Activated naive CD8-positive, alpha-beta T cell treated with anti-CD3 and anti-CD28 coated beads, Interleukin-2, amount 10 ng/mL, durations not matched to agents 7 days and 5 days (primary cell): ENCODE measurements around the gene DGCR2. TPM values are rescaled to one million over a fixed set of nuclear protein-coding genes. Genes with fewer than 3 reads are reported as not detected.
A peak's percentile ranks its signal among the peaks of the same experiment; 100 is the strongest.

Experiments
- ATAC-seq: fragments of 150-1000 bp; cut with Tn5 transposase; one replicate; pipeline ENCODE4 v1.10.0; 2021; ENCODE audit warnings: low read depth, moderate library complexity
- POLR2A ChIA-PET: fragments of 350-600 bp; sonication (Branson Sonifier 250); formaldehyde crosslinking; loops from one replicate; lab custom pipeline; 2021; ENCODE audit warnings: antibody characterized with exemption; lab: Charles Lee
- DNase-seq: peaks from one replicate; pipeline ENCODE4 v3.0.0; 2021
- H3K27ac Mint-ChIP-seq: one replicate; pipeline ENCODE4 v1.8.0; 2022; ENCODE audit warnings: mild to moderate bottlenecking, mixed read lengths
- H3K27me3 Mint-ChIP-seq: one replicate; pipeline ENCODE4 v1.8.0; 2022; ENCODE audit warnings: mild to moderate bottlenecking, moderate library complexity, mixed read lengths
- H3K36me3 Mint-ChIP-seq: one replicate; pipeline ENCODE4 v1.8.0; 2021; ENCODE audit warnings: mild to moderate bottlenecking, mixed read lengths
- H3K4me1 Mint-ChIP-seq: one replicate; pipeline ENCODE4 v1.8.0; 2021; ENCODE audit warnings: mixed read lengths
- H3K4me3 Mint-ChIP-seq: one replicate; pipeline ENCODE4 v1.8.0; 2022; ENCODE audit warnings: mild to moderate bottlenecking, moderate library complexity, mixed read lengths
- H3K9me3 Mint-ChIP-seq: one replicate; pipeline ENCODE4 v1.8.0; 2021; ENCODE audit warnings: mixed read lengths
- total RNA-seq, 2 experiments: library from RNA; stranded (reverse); gene quantifications; one replicate each; pipeline ENCODE4 v1.2.3, GENCODE V29; 2021

DGCR2 gene
- total RNA-seq, 2 experiments from 2014 or later = 38.0 to 38.3 TPM

DNA sequence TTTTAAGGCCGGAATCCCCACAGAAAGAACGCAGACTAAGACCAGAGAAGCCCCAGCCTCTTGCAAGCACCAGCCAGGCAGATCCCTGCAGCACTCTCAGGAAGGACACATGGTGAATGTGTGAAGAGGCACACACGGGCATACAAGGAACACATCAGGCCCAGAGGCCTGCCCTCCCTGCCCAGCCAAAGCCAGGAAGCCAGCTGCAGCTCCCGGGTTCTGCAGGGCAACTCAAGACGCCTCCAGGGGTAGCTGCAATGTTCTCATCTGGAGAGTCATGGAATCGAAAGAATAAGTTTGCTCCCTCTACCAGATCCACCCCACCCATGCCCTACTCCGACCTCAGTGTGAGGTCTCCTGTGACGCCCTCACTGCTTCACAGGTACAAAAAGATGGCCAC lies 2.3 kb downstream of the DGCR2 start:
- no peaks in the 10 kb centered on the region for H3K9me3 Mint-ChIP-seq
- no peak overlapping the region for H3K27ac Mint-ChIP-seq
- no peaks in the 10 kb centered on the region for H3K27me3 Mint-ChIP-seq
- ATAC-seq (no peak), DNase-seq (no peak)
- POLR2A ChIA-PET = no interaction called here
- H3K36me3 Mint-ChIP-seq = no peaks in the 10 kb centered on the region
- peaks cover 51% of the 10 kb centered on the region for H3K4me1 Mint-ChIP-seq
- peak overlapping the region; percentile 92 for H3K4me3 Mint-ChIP-seq

DNA sequence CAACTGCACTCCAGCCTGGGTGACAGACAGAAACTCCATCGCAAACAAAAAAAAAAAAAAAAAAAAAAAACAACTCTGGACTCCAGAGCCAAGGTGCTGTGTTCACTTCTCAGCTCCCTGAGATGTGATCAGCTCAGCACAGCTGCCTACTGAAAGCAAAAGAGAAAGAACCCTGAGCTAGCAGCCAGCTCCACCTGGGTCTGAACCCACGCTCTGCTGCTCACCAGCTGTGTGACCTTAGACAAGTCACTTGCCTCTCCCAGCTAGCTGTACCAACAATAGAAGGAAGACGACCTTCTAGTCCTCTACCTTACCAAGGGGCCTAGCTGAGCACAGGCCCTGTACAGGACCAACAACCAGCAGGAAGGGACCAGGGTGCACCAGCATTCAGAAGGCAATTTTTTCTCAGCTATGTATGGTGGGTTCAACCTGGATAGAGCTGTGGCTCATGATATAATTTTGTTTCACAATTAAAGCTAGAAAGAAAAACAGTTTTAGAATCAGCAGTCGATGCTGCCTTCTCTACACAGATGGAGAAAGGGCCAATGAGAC lies 3.8 kb downstream of the DGCR2 start:
- peaks cover 51% of the 10 kb centered on the region for H3K4me1 Mint-ChIP-seq
- DNase-seq = no peak
- H3K36me3 Mint-ChIP-seq = no peaks in the 10 kb centered on the region
- ATAC-seq = no peak
- no peaks in the 10 kb centered on the region for H3K9me3 Mint-ChIP-seq
- POLR2A ChIA-PET = no interaction called here
- no peak overlapping the region for H3K4me3 Mint-ChIP-seq
- H3K27ac Mint-ChIP-seq = no peak overlapping the region
- no peaks in the 10 kb centered on the region for H3K27me3 Mint-ChIP-seq

DNA sequence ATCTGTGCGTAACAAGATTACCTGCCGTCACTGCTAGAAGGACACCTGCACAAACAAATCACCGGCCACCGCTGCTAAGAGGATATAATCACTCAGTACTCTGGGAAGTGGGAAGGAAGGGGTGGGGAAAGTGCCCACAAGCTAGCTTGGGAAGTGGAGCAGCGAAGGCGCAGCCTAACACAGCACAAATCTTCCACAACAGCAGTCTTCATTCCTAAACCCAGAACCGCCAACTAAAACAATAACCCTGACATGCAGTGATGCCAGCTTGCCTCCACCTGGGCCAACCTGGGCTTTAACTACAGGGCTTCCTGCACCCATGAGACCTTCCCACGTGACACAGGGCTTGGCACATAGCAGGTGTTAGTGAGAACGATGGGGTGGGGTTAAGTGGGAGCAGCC lies 5.1 kb downstream of the DGCR2 start:
- H3K27ac Mint-ChIP-seq = peak overlapping the region; percentile 8
- H3K27me3 Mint-ChIP-seq = no peaks in the 10 kb centered on the region
- H3K4me3 Mint-ChIP-seq = no peak overlapping the region
- no peaks in the 10 kb centered on the region for H3K36me3 Mint-ChIP-seq
- peaks cover 47% of the 10 kb centered on the region for H3K4me1 Mint-ChIP-seq
- POLR2A ChIA-PET = no interaction called here
- ATAC-seq = no peak
- DNase-seq = no peak
- no peaks in the 10 kb centered on the region for H3K9me3 Mint-ChIP-seq

DNA sequence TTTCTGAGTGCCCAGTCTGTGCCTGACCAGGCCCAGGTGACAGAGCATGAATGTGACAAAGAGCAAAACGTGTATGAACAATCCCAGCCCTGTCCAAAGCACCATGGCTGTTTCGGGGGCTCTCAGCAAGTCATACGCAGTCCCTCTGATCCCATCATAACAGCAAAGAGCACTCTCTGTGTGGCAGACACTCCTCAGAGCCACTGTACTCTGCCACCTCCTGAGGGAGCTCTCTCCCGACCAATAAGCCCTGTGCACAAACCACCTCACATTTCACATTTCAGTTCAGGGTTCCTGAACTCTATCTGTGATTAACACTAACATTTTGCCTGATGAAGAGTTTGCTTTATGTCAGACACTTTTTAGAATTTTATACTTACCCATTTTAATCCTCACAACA lies 6.6 kb downstream of the DGCR2 start:
- no peak overlapping the region for H3K27ac Mint-ChIP-seq
- peaks cover 2% of the 10 kb centered on the region for H3K36me3 Mint-ChIP-seq
- POLR2A ChIA-PET = interaction anchor here (1.2 kb wide), 1 partner anchor 316 kb away, joined by 3 read pairs; the partner anchor contains the start of gene HIRA
- no peak overlapping the region for H3K4me3 Mint-ChIP-seq
- peaks cover 46% of the 10 kb centered on the region for H3K4me1 Mint-ChIP-seq
- ATAC-seq = peak; percentile 77
- H3K27me3 Mint-ChIP-seq = no peaks in the 10 kb centered on the region
- DNase-seq = no peak
- H3K9me3 Mint-ChIP-seq = no peaks in the 10 kb centered on the region

DNA sequence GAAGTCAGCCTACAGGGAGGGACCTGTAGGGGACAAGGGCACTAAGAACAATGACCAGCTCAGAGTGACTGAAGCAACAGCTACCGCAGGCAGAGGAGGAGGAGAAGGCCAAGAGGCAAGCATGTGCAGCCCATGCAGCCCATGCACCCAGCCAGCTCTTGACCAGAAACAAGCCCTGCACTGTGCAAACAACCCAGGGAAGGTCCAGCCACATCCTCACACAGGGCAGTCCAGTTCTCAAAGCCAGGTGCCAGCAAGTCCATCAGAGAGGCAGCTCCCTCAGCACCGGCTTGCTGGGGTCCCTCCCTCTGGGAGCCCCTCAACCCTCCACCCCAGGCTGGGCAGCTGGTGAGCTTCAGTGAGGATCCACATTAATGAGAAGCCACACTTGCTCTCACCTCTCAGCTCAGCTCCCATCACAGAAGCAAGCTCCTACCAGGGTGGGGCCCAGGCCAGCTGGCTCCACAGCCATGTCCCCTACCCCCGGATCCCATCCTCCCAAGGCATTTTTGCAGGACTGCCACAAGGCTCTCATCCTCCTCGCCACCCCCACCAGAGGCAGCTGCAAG lies 7.1 kb downstream of the DGCR2 start:
- H3K36me3 Mint-ChIP-seq = peaks cover 2% of the 10 kb centered on the region
- peaks cover 43% of the 10 kb centered on the region for H3K4me1 Mint-ChIP-seq
- no peak overlapping the region for H3K4me3 Mint-ChIP-seq
- POLR2A ChIA-PET = interaction anchor here (0.9 to 1.2 kb wide), 2 partner anchors 29 to 317 kb away, joined by 3 read pairs; partner anchors contain the start of genes ESS2 and HIRA
- DNase-seq (no peak), ATAC-seq (no peak)
- peak overlapping the region; percentile 37 for H3K27ac Mint-ChIP-seq
- no peaks in the 10 kb centered on the region for H3K9me3 Mint-ChIP-seq
- no peaks in the 10 kb centered on the region for H3K27me3 Mint-ChIP-seq

DNA sequence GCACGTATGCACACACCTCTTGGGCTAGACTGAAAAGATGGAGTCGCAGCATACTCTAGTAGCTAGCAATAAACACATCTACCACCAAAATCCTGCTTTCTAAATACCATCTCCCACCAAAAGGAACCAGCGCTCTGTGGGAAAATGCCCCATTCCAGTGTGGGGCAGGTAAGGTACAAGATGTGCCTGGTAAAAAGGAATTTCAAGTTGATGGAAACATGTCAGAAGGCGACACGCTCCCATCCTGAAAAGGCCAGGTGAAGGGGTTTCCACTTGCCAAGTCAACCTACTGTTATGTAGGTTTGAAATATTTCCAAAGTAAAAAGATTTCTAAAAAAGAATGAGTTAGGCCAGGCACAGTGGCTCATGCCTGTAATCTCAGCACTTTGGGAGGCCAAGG lies 8.8 kb downstream of the DGCR2 start:
- Mint-ChIP-seq H3K27ac (no peak overlapping the region), H3K9me3 (no peaks in the 10 kb centered on the region), H3K4me1 (peaks cover 50% of the 10 kb centered on the region), H3K36me3 (peaks cover 2% of the 10 kb centered on the region), H3K4me3 (no peak overlapping the region), H3K27me3 (no peaks in the 10 kb centered on the region)
- POLR2A ChIA-PET = interaction anchor here (0.6 kb wide), 1 partner anchor 346 kb away, joined by 5 read pairs; no protein-coding TSS in a partner anchor
- ATAC-seq = no peak
- DNase-seq = no peak

DNA sequence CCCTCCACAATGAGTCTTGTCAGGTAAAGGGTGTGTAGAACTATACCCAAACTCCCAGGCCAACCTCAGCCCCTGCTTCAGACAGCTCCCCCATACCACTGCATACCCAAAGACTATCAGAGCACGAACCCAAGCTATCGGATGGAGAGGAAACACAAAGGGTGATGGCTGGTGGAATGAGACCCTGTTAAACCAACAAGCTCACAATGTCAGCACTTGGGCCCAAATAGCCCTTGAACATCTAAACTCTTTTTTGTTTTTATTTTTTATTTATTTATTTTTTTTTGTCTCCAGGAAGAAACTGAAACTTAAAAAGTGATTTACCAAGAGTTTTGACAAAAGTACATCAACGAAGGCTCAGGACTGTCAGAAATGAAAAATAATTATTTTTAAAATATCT lies 10.6 kb downstream of the DGCR2 start:
- Mint-ChIP-seq H3K27me3 (no peaks in the 10 kb centered on the region), H3K27ac (peak overlapping the region; percentile 50), H3K4me3 (no peak overlapping the region), H3K9me3 (no peaks in the 10 kb centered on the region), H3K4me1 (peaks cover 52% of the 10 kb centered on the region), H3K36me3 (peaks cover 6% of the 10 kb centered on the region)
- POLR2A ChIA-PET = interaction anchor here (0.7 to 3.0 kb wide), 2 partner anchors 11 to 21 kb away, joined by 3 to 27 read pairs; partner anchors contain the start of gene DGCR2
- DNase-seq (no peak), ATAC-seq (no peak)

DNA sequence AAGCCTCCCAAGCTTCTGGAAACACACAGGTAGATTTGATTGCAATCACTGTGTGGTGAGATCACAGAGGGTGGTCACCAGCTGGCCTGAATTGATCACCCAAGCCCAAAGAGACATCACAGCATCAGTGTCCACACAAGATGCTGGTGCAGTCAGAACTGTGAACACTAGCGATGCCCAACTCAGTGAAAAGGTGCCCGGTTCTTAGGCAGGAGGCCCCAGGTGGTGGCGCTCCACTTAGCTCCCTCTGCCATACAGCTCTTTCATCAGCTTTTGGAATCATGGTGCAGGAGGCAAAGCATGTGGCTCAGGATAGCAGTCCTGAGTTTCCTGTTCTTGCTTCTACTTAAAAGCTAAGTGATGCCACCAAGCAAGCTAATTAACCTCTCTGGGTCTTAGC lies 11.1 kb downstream of the DGCR2 start:
- Mint-ChIP-seq H3K36me3 (peaks cover 6% of the 10 kb centered on the region), H3K9me3 (no peaks in the 10 kb centered on the region), H3K27ac (peak overlapping the region; percentile 16), H3K4me1 (peaks cover 53% of the 10 kb centered on the region), H3K27me3 (no peaks in the 10 kb centered on the region), H3K4me3 (no peak overlapping the region)
- ATAC-seq = no peak
- POLR2A ChIA-PET = interaction anchor here (0.7 to 3.0 kb wide), 2 partner anchors 11 to 22 kb away, joined by 3 to 27 read pairs; partner anchors contain the start of gene DGCR2
- no peak for DNase-seq

DNA sequence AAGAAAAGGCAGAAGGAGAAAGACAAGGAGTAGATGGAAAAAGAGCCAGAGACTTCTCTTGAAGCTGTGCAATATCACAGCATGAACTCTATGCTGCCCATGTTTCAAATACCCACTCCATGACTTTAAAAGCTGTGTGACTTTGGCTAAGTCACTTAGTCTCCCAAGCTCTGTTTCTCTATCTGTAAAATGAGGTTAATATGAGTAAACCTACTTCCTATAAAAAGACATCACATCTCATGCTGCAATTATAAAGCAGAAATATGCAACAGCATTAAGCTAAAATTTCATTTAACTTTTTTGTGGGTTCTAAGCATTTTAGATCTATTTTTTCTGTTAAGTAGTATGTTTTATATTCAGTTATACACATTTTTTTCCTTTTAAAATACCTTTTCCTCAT lies 11.6 kb downstream of the DGCR2 start:
- H3K27me3 Mint-ChIP-seq = no peaks in the 10 kb centered on the region
- H3K4me3 Mint-ChIP-seq = no peak overlapping the region
- DNase-seq (no peak), ATAC-seq (no peak)
- H3K4me1 Mint-ChIP-seq = peaks cover 52% of the 10 kb centered on the region
- H3K9me3 Mint-ChIP-seq = no peaks in the 10 kb centered on the region
- H3K27ac Mint-ChIP-seq = peak overlapping the region; percentile 16
- peaks cover 6% of the 10 kb centered on the region for H3K36me3 Mint-ChIP-seq
- POLR2A ChIA-PET = interaction anchor here (1.0 to 3.0 kb wide), 2 partner anchors 12 to 34 kb away, joined by 3 to 27 read pairs; partner anchors contain the start of genes DGCR2 and ESS2

DNA sequence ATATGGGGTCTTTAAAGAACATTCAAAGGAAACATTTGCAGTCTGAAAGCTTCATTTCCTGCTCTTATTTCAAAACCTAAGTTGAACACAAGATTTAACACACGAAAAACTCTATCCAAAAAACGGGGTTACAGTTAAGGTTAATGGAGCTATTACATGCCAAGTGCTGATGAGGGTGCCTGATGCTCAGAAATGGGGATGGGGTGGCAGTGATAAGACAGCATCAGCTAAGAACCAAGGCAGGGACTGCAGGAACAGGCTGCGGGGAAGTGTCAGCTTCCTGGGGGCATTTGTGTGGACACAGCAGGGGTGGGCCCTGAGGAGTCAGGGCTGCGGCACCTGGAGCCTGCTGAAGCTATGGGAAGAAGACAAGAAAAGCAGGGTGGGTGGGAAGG lies 12.2 kb downstream of the DGCR2 start:
- H3K4me1 Mint-ChIP-seq = peaks cover 48% of the 10 kb centered on the region
- H3K36me3 Mint-ChIP-seq = peaks cover 6% of the 10 kb centered on the region
- no peaks in the 10 kb centered on the region for H3K27me3 Mint-ChIP-seq
- no peak for DNase-seq
- POLR2A ChIA-PET = interaction anchor here (1.0 to 3.0 kb wide), 2 partner anchors 12 to 34 kb away, joined by 3 to 27 read pairs; partner anchors contain the start of genes DGCR2 and ESS2
- H3K4me3 Mint-ChIP-seq = peak overlapping the region; percentile 83
- peak overlapping the region; percentile 92 for H3K27ac Mint-ChIP-seq
- no peaks in the 10 kb centered on the region for H3K9me3 Mint-ChIP-seq
- ATAC-seq = peak; percentile 3

DNA sequence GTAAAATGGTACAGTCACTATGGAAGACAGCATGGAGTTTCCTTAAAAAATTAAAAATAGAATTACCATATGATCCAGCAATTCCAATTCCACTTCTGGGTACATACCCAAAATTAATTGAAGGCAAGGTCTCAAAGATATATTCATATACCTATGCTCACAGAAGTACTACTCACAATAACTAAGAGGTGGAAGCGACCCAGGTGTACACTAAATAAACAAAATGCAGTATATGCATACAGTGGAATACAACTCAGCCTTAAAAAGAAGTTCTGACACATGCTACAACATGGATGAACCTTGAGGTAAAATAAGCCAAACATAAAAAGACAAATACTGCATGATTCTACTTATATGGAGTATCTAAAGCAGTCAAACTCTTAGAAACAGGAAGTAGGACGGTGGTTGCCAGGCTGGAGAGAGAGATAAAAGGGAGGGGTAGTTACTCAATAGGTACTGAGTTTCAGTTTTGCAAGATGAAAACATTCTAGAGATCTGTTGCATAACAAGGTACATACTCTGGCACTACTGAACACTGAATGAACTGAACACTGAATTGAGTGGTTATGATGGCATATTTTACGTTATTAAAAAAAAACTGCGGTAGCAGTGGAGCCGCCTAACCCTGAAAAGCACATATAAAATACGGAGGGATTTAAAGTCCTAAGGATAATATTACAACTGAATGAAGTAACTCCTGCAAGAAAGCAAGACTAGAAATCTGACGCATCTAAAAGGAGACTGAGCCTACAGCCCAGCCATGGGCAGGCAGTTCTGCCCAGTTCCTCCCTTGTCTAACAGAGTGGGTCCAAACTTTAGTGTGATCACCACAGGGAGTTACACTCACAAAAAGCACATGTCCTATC lies 12.8 kb downstream of the DGCR2 start:
- DNase-seq = no peak
- Mint-ChIP-seq H3K27me3 (no peaks in the 10 kb centered on the region), H3K36me3 (peaks cover 6% of the 10 kb centered on the region), H3K9me3 (no peaks in the 10 kb centered on the region), H3K27ac (peak overlapping the region; percentile 92), H3K4me3 (peak overlapping the region; percentile 83), H3K4me1 (peaks cover 48% of the 10 kb centered on the region)
- POLR2A ChIA-PET = interaction anchor here (1.0 to 3.0 kb wide), 2 partner anchors 13 to 35 kb away, joined by 3 to 27 read pairs; partner anchors contain the start of genes DGCR2 and ESS2
- peak; percentile 88 for ATAC-seq

DNA sequence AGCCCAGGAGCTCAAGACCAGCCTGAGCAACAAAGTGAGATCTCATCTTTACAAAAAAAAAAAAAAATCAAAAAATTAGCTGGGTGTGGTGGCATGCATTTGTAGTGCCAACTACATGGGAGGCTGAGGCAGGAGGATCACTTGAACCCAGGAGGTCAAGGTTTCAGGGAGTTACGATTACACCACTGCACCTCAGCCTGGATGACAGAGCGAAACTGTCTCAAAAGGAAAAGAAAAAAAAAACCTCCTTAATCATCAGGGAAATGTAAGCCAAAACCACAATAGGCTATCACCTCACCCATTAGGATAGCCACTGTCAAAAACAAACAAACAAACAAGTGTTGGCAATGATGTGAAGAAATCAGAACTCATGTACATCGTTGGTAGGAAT lies 13.4 kb downstream of the DGCR2 start:
- H3K4me1 Mint-ChIP-seq = peaks cover 50% of the 10 kb centered on the region
- peak overlapping the region; percentile 92 for H3K27ac Mint-ChIP-seq
- peak overlapping the region; percentile 83 for H3K4me3 Mint-ChIP-seq
- POLR2A ChIA-PET = no interaction called here
- no peaks in the 10 kb centered on the region for H3K27me3 Mint-ChIP-seq
- peaks cover 6% of the 10 kb centered on the region for H3K36me3 Mint-ChIP-seq
- no peak for DNase-seq
- no peak for ATAC-seq
- no peaks in the 10 kb centered on the region for H3K9me3 Mint-ChIP-seq

DNA sequence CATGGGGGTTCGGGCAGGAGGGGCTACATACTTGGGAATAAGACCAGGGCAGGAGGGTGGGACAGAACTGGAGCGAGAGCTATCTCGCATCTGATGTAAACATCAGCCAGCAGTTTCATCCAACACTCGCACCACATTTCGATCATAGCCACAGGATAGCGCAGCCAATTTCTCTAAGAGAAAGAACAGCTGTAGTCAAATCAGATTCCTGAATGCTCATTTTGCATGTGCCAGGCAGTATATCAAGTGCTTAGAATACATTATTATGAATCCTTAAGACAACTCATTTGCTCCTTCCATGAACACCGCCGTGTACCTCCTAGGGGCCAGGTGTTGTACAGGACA lies 14.5 kb downstream of the DGCR2 start:
- no peak for DNase-seq
- no peaks in the 10 kb centered on the region for H3K27me3 Mint-ChIP-seq
- POLR2A ChIA-PET = interaction anchor here (1.9 kb wide), 1 partner anchor 14 kb away, joined by 12 read pairs; the partner anchor contains the start of gene DGCR2
- no peaks in the 10 kb centered on the region for H3K9me3 Mint-ChIP-seq
- H3K4me3 Mint-ChIP-seq = no peak overlapping the region
- no peak for ATAC-seq
- H3K4me1 Mint-ChIP-seq = peaks cover 50% of the 10 kb centered on the region
- peaks cover 6% of the 10 kb centered on the region for H3K36me3 Mint-ChIP-seq
- H3K27ac Mint-ChIP-seq = no peak overlapping the region
